K562 (cell line): ENCODE results near the gene GABRB3. TPM values are rescaled to one million over a fixed set of nuclear protein-coding genes. Genes with fewer than 3 reads are reported as not detected.

Source experiments
- ATAC-seq: fragments of 200-7000 bp; cut with Tn5 transposase; 3 replicates; pipeline ENCODE4 v1.9.1; 2020; ENCODE audit warnings: moderate library complexity
- BruUV-seq: library from RNA; stranded (reverse); fragments of 400-500 nt; replicated peaks from 2 replicates; lab custom pipeline; 2021; lab: Mats Ljungman, UMichigan
- CTCF ChIA-PET: fragments of 300-600 bp; formaldehyde crosslinking; extraction: SDS; loops from one replicate; lab custom pipeline; 2021; ENCODE audit warnings: low intra/inter-chr PET ratio; lab: Yijun Ruan, JAX
- POLR2A ChIA-PET: fragments of 300-600, 350-650 bp; sonication (Branson Sonifier 250); formaldehyde crosslinking; extraction: SDS; loops from one replicate; lab custom pipeline; 2021; ENCODE audit warnings: antibody characterized with exemption, inconsistent platforms; lab: Yijun Ruan, JAX
- DNase-seq, 4 experiments: peaks; one replicate each; pipeline versions ENCODE4 v3.0.0 to v3.0.0-alpha.2; 2011 to 2018; ENCODE audit warnings: low spot score in 3 of 4, mixed read lengths in 3 of 4; ENCODE audit errors: extremely low read depth in 1 of 4
- FAIRE-seq: peaks from 2 replicates; lab custom pipeline; 2011; peaks lifted over from hg19 to GRCh38; lab: Jason Lieb, UNC
- H2AFZ ChIP-seq: 2 replicates; pipeline ENCODE4 v1.6.0; 2011; ENCODE audit warnings: low read depth, low read length, control low read depth, inconsistent platforms
- H3K27ac ChIP-seq: fragments of 200-600 bp; 3 replicates; pipeline ENCODE4 v1.8.0; 2011; ENCODE audit warnings: low read depth, mild to moderate bottlenecking, control low read depth, inconsistent platforms, low read length, moderate library complexity, mixed read lengths; ENCODE audit errors: extremely low read depth
- H3K27me3 ChIP-seq, 2 experiments: fragments of 300-600 bp in 1 of 2; 2 replicates in 1 of 2; 3 replicates in 1 of 2; pipeline versions ENCODE4 v1.6.0 to v1.8.0; 2011; ENCODE audit warnings: inconsistent platforms in 2 of 2, low read length in 2 of 2, mild to moderate bottlenecking in 1 of 2, mixed read lengths in 1 of 2, moderate library complexity in 1 of 2; ENCODE audit not compliant: control insufficient read depth in 2 of 2, insufficient read depth in 2 of 2
- H3K36me3 ChIP-seq: fragments of 300-600 bp; 3 replicates; pipeline ENCODE4 v1.8.0; 2011; ENCODE audit warnings: mild to moderate bottlenecking, low read length, inconsistent platforms; ENCODE audit not compliant: control insufficient read depth, insufficient read depth
- H3K4me1 ChIP-seq, 2 experiments: fragments of 200-600 bp in 1 of 2; replicated peaks in 1 of 2; 2 replicates in 1 of 2; 3 replicates in 1 of 2; pipeline versions ENCODE4 v1.5.1 to v1.8.0; 2011; ENCODE audit warnings: inconsistent platforms in 2 of 2, low read length in 2 of 2, mild to moderate bottlenecking in 1 of 2, mixed read lengths in 1 of 2, moderate library complexity in 1 of 2; ENCODE audit not compliant: control insufficient read depth in 2 of 2, insufficient read depth in 2 of 2
- H3K4me2 ChIP-seq: 2 replicates; pipeline ENCODE4 v1.6.1; 2011; ENCODE audit warnings: low read length, control low read depth, inconsistent platforms, mixed read lengths; ENCODE audit not compliant: insufficient read depth
- H3K4me3 ChIP-seq: fragments of 200-600 bp; sonication (generic), shearing (Covaris generic); 2 replicates; pipeline ENCODE4 v1.5.1; 2016; ENCODE audit warnings: control low read depth, inconsistent platforms
- H3K79me2 ChIP-seq: fragments of 200-600 bp; 3 replicates; pipeline ENCODE4 v1.8.0; 2011; ENCODE audit warnings: low read length, inconsistent platforms; ENCODE audit not compliant: control insufficient read depth, insufficient read depth
- H3K9ac ChIP-seq, 2 experiments: 2 replicates each; pipeline versions ENCODE4 v1.6.0 to v1.6.1; 2011; ENCODE audit warnings: low read depth in 2 of 2, low read length in 2 of 2, control low read depth in 1 of 2, inconsistent platforms in 1 of 2, mild to moderate bottlenecking in 1 of 2, mixed read lengths in 1 of 2; ENCODE audit not compliant: insufficient read depth in 1 of 2
- H3K9me1 ChIP-seq: one replicate; pipeline ENCODE4 v1.6.0; 2011; ENCODE audit warnings: inconsistent platforms, mild to moderate bottlenecking, low read length, moderate library complexity; ENCODE audit not compliant: control insufficient read depth, insufficient read depth
- H3K9me3 ChIP-seq: replicated peaks from 2 replicates; pipeline ENCODE4 v1.5.1; 2011; ENCODE audit warnings: low read depth, low read length, inconsistent platforms; ENCODE audit not compliant: control insufficient read depth, insufficient read depth
- H4K20me1 ChIP-seq: replicated peaks from 2 replicates; pipeline ENCODE4 v1.6.1; 2011; ENCODE audit warnings: low read length, inconsistent platforms, mixed read lengths; ENCODE audit not compliant: control insufficient read depth, insufficient read depth
- CC2D1A ChIP-seq: fragments of 450-650 bp; IDR thresholded peaks from 2 replicates; pipeline ENCODE4 v1.6.1; 2017; ENCODE audit warnings: mild to moderate bottlenecking
- DLX4 ChIP-seq: fragments of 250-450 bp; sonication (Bioruptor Pico); IDR thresholded peaks from 2 replicates; pipeline ENCODE4 v1.6.1; 2021; ENCODE audit warnings: mild to moderate bottlenecking
- DMBX1 ChIP-seq: fragments of 250-450 bp; sonication (Bioruptor Pico); IDR thresholded peaks from 2 replicates; pipeline ENCODE4 v1.8.0; 2022; ENCODE audit warnings: inconsistent platforms, mild to moderate bottlenecking, moderate library complexity, borderline replicate concordance
- RBM34 ChIP-seq: fragments of 200-400 bp; formaldehyde crosslinking; IDR thresholded peaks from 2 replicates; pipeline ENCODE4 v1.6.1; 2018; ENCODE audit warnings: low read length, borderline replicate concordance; ENCODE audit not compliant: insufficient read depth
- SIN3B ChIP-seq: fragments of 450-650 bp; IDR thresholded peaks from 2 replicates; pipeline ENCODE4 v1.6.1; 2017; ENCODE audit warnings: low read depth, mild to moderate bottlenecking, moderate library complexity
- SRF ChIP-seq, 2 experiments: fragments of 250-450, 450-650 bp in 1 of 2; sonication (Bioruptor Pico) in 1 of 2; sonication (generic) in 1 of 2; formaldehyde crosslinking; IDR thresholded peaks; 2 replicates each; pipeline versions ENCODE4 v1.5.0 to v1.5.1; 2020 to 2022; ENCODE audit warnings: mild to moderate bottlenecking in 1 of 2, missing genetic modification reagents in 1 of 2
- TEAD1 ChIP-seq, 2 experiments: fragments of 450-650 bp in 1 of 2; sonication (generic) in 1 of 2; formaldehyde crosslinking; IDR thresholded peaks; 2 replicates each; pipeline versions ENCODE4 v1.4.0 to v1.8.0; 2020 to 2022; ENCODE audit warnings: mild to moderate bottlenecking in 2 of 2, missing genetic modification reagents in 1 of 2
- VEZF1 ChIP-seq: fragments of 200-800 bp; sonication (Bioruptor generic); IDR thresholded peaks from 2 replicates; pipeline ENCODE4 v1.6.1; 2017; ENCODE audit warnings: missing genetic modification characterization, missing compliant biosample characterization
- ZBTB9 ChIP-seq: fragments of 450-650 bp; formaldehyde crosslinking; IDR thresholded peaks from 2 replicates; pipeline ENCODE4 v1.4.0; 2020; ENCODE audit warnings: mild to moderate bottlenecking, moderate library complexity
- WGBS: fragments of 100-300 bp; shearing (Covaris generic); methylation state at CpG from one replicate; pipeline ENCODE4 v1.1.6; 2016; ENCODE audit warnings: low coverage, mixed read lengths; ENCODE audit not compliant: insufficient coverage; ENCODE audit errors: missing lambda C conversion rate; 5-methylcytosine and 5-hydroxymethylcytosine counted together
- in situ Hi-C: fragments of 300-500 bp; cut with MboI; formaldehyde crosslinking; loops from 4 replicates; pipeline ENCODE4 v1.15.0; 2018; ENCODE audit warnings: inconsistent platforms, mixed read lengths
- intact Hi-C: fragments of 100-400 bp; cut with micrococcal nuclease; formaldehyde crosslinking; loops from 2 replicates; pipeline ENCODE4 v1.14.2; 2022
- polyA plus RNA-seq, 8 experiments: library from polyadenylated mRNA; depleted of rRNA in 4 of 8; stranded (reverse) in 5 of 8; unstranded in 3 of 8; fragments of >200 nt; fragmentation: Nextera tagmentation in 2 of 8; fragmentation: Illumina TruSeq in 1 of 8; extraction: Ambion mirVana in 2 of 8; extraction: Trizol in 1 of 8; gene quantifications; 2 replicates each; pipeline versions ENCODE4 v1.2.1 to v1.2.3, GENCODE V29; 2011 to 2014; ENCODE audit warnings: inconsistent platforms in 1 of 8, missing spikeins in 1 of 8
- total RNA-seq, 7 experiments: library from RNA; depleted of rRNA in 6 of 7; stranded (reverse); fragments of >200 nt in 6 of 7; fragmentation: Illumina TruSeq in 2 of 7; extraction: Trizol in 2 of 7; gene quantifications; 2 replicates each; pipeline versions ENCODE4 v1.2.1 to v1.2.3, GENCODE V29; 2011 to 2021; ENCODE audit warnings: low replicate concordance in 1 of 7

GABRB3 gene
- total and polyA plus RNA-seq, 9 of the 15 experiments (the other 6 are each of a cell fraction or from before 2014, with no cell fraction given), result 0.09 to 1.4 (median 0.49) TPM

GRCh38 chr15:26620528-26621458, 152.1 kb downstream of the GABRB3 start:
- no peaks in the 10 kb centered on the region for H3K36me3 ChIP-seq
- no peaks in the 10 kb centered on the region for H4K20me1 ChIP-seq
- H3K27me3 ChIP-seq, result peaks cover 0 to 10% of the 10 kb centered on the region in 2 experiments; a peak in 1 of 5 replicates
- no peaks in the 10 kb centered on the region for H3K79me2 ChIP-seq
- H3K4me1 ChIP-seq, result no peaks in the 10 kb centered on the region
- H3K9me1 ChIP-seq, result no peaks in the 10 kb centered on the region
- H3K4me2 ChIP-seq, result no peak overlapping the region
- DNase-seq, result peak in 1 of 4 experiments; percentile 1
- ChIA-PET CTCF (no interaction called here), POLR2A (no interaction called here)
- BruUV-seq, result no TSS peak
- no peak overlapping the region for H3K27ac ChIP-seq
- 7% methylated on average over 10 of the region's 10 CpGs for WGBS
- in situ Hi-C loops (no loop called here), intact Hi-C loops (no loop called here)
- no peak overlapping the region for H2AFZ ChIP-seq
- no peak for FAIRE-seq
- no peak overlapping the region for H3K4me3 ChIP-seq
- no peak overlapping the region for H3K9ac ChIP-seq
- no peak for ATAC-seq
- H3K9me3 ChIP-seq, result no peaks in the 10 kb centered on the region
- TF ChIP-seq SIN3B (no peak), TEAD1 (CRISPR knock-in tag; IDR thresholded peaks at IDR 0.05) (no peak), DLX4 (CRISPR knock-in tag) (no peak), CC2D1A (no peak), SRF (CRISPR knock-in tag; IDR thresholded peaks at IDR 0.05) (no peak), DMBX1 (CRISPR knock-in tag) (no peak), ZBTB9 (no peak), RBM34 (no peak), VEZF1 (CRISPR knock-in tag) (no peak)
